SH-SY5Y (cell line): Measurements from ENCODE around the gene SLC15A2.

ENCODE experiments used
- GATA2 ChIP-seq: IDR thresholded peaks from 2 replicates; pipeline ENCODE4 v1.6.1; 2011; ENCODE audit warnings: mild to moderate bottlenecking, low read depth, low read length
- GATA3 ChIP-seq: IDR thresholded peaks from 2 replicates; pipeline ENCODE4 v1.6.1; 2011; ENCODE audit warnings: low read depth, mild to moderate bottlenecking, low read length, moderate library complexity

- TF ChIP-seq GATA2 = no peak
- TF ChIP-seq GATA3 = no peak
Observed at GRCh38 chr3:121896823-121897222, 2.6 kb downstream of the SLC15A2 start.
